Neutrophil (primary cell): ENCODE data around the gene TMCO6.
"Not testable (repeated sequence)": the region's sequence is repeated elsewhere in the genome, so short reads cannot be mapped to it uniquely, and the experiment has no call there.

Experiments
- H3K27ac ChIP-seq: fragments of 200-600 bp; sonication (generic); 2 replicates; pipeline ENCODE4 v1.5.1; 2016; ENCODE audit warnings: mild to moderate bottlenecking, moderate library complexity
- H3K27me3 ChIP-seq: fragments of 200-600 bp; sonication (generic); 2 replicates; pipeline ENCODE4 v1.6.0; 2016; ENCODE audit warnings: mild to moderate bottlenecking
- H3K36me3 ChIP-seq: fragments of 200-600 bp; sonication (generic); 2 replicates; pipeline ENCODE4 v1.5.1; 2017
- H3K4me1 ChIP-seq, 2 experiments: fragments of 200-600 bp in 1 of 2; sonication (generic) in 1 of 2; 1 replicate in 1 of 2; 2 replicates in 1 of 2; pipeline versions ENCODE4 v1.5.1 to v1.6.1; 2013 to 2016; ENCODE audit warnings: low read depth in 1 of 2, low read length in 1 of 2, mild to moderate bottlenecking in 1 of 2, moderate library complexity in 1 of 2; ENCODE audit not compliant: control insufficient read depth in 1 of 2, insufficient read depth in 1 of 2
- H3K4me3 ChIP-seq, 2 experiments: fragments of 200-600 bp in 1 of 2; sonication (generic) in 1 of 2; 1 replicate in 1 of 2; 2 replicates in 1 of 2; pipeline ENCODE4 v1.5.1; 2013 to 2016; ENCODE audit warnings: low read depth in 1 of 2, low read length in 1 of 2, mild to moderate bottlenecking in 1 of 2, moderate library complexity in 1 of 2
- H3K9me3 ChIP-seq: fragments of 200-600 bp; sonication (generic); 2 replicates; pipeline ENCODE4 v1.5.1; 2016
- TF ChIP-seq, protein P1 (sequence below): fragments of 200-600 bp; sonication (generic); IDR thresholded peaks from 2 replicates; pipeline ENCODE4 v1.5.1; 2016; ENCODE audit warnings: antibody characterized with exemption

Gene TMCO6

GRCh38 chr5:140633501-140633900 is 5.8 kb upstream of the TMCO6 start:
- Histone ChIP-seq H3K4me3 (peak overlapping the region; percentile 96 to 99), H3K9me3 (no peaks in the 10 kb centered on the region), H3K36me3 (no peaks in the 10 kb centered on the region), H3K4me1 (peaks cover 87 to 89% of the 10 kb centered on the region in 2 experiments), H3K27me3 (no peaks in the 10 kb centered on the region), H3K27ac (peak overlapping the region; percentile 99)
- TF ChIP-seq, protein P1, sequence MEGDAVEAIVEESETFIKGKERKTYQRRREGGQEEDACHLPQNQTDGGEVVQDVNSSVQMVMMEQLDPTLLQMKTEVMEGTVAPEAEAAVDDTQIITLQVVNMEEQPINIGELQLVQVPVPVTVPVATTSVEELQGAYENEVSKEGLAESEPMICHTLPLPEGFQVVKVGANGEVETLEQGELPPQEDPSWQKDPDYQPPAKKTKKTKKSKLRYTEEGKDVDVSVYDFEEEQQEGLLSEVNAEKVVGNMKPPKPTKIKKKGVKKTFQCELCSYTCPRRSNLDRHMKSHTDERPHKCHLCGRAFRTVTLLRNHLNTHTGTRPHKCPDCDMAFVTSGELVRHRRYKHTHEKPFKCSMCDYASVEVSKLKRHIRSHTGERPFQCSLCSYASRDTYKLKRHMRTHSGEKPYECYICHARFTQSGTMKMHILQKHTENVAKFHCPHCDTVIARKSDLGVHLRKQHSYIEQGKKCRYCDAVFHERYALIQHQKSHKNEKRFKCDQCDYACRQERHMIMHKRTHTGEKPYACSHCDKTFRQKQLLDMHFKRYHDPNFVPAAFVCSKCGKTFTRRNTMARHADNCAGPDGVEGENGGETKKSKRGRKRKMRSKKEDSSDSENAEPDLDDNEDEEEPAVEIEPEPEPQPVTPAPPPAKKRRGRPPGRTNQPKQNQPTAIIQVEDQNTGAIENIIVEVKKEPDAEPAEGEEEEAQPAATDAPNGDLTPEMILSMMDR = no peak

DNA sequence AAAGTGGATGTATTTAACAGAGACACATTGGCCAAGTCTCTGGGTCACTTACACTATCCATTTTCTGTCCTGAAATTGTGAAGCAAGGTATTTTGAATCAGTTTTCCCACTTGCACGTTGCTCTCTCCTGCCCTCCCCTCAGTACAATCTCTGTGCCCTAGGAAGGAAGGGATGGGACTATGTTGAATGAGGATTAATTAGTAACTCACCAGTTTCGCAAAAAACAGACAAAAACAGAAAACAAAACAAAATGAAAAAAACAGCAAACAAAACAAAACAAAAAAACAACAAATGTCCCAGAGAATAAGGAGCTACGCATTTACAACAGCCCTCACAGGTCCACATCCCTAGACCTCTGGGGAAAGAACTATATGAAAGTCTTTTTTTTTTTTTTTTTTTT is 5.1 kb upstream of the TMCO6 start:
- TF ChIP-seq, protein P1 = no peak
- no peaks in the 10 kb centered on the region for H3K27me3 ChIP-seq
- H3K9me3 ChIP-seq = no peaks in the 10 kb centered on the region
- no peaks in the 10 kb centered on the region for H3K36me3 ChIP-seq
- peaks cover 89% of the 10 kb centered on the region in 2 experiments for H3K4me1 ChIP-seq
- H3K27ac ChIP-seq = peak overlapping the region; percentile 99
- peak overlapping the region; percentile 96 to 99 for H3K4me3 ChIP-seq

DNA sequence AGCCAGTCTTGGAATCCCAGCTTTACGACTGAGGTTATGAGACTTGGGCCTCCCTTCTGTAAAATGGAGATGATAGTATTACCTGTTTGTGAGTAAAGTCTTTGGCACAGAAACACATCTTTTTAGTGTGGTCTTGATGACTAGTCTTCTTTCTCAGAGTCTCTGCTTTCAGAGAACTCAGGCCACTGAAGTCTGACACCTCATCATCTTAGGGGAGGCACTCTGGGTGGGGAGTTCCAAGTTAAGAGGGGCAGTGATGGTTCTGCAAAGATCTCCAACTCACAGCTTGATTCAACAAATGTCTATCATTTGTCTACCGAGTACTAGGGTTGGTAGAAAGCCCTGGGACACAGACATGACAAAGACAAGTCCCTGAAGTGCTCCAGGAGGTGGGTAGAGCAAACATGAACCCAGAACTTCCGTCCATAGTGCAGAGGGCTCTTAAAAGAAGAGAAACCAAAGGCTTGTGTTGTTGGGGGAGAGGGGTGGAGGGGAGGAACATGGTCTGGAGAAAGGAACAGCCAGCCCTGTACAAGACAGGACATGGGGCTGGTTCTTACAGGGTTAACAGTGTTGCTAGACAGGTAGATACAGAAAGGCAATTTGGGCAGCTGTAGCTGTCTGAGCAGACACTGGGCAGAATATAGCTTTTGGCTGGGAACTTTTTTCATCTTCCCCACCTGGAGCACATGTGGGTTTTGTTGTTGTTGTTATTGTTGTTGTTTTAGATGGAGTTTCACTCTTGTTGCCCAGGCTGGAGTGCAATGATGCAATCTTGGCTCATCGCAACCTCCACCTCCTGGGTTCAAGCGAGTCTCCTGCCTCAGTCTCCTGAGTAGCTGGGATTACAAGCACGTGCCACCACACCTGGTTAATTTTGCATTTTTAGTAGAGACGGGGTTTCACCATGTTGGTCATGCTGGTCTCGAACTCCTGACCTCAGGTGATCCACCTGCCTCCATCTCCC is 3.7 kb upstream of the TMCO6 start:
- Histone ChIP-seq H3K36me3 (no peaks in the 10 kb centered on the region), H3K27ac (peak overlapping the region; percentile 99), H3K9me3 (no peaks in the 10 kb centered on the region), H3K27me3 (no peaks in the 10 kb centered on the region), H3K4me1 (peaks cover 85 to 87% of the 10 kb centered on the region in 2 experiments), H3K4me3 (no peak overlapping the region)
- TF ChIP-seq, protein P1 = peak; percentile 1

GRCh38 chr5:140637371-140638100 is 1.7 kb upstream of the TMCO6 start:
- H3K9me3 ChIP-seq = no peaks in the 10 kb centered on the region
- H3K4me1 ChIP-seq = peaks cover 68 to 72% of the 10 kb centered on the region in 2 experiments
- H3K4me3 ChIP-seq = no peak overlapping the region
- peaks cover 13% of the 10 kb centered on the region for H3K36me3 ChIP-seq
- TF ChIP-seq, protein P1 = no peak
- peak overlapping the region; percentile 99 for H3K27ac ChIP-seq
- no peaks in the 10 kb centered on the region for H3K27me3 ChIP-seq

- not testable (repeated sequence) for H3K27me3 ChIP-seq, H3K9me3 ChIP-seq
- H3K4me3 ChIP-seq = peak overlapping the region; percentile 72 to 84
- H3K4me1 ChIP-seq = peaks cover 55 to 59% of the 10 kb centered on the region in 2 experiments
- peak overlapping the region; percentile 99 for H3K27ac ChIP-seq
- peaks cover 26% of the 10 kb centered on the region for H3K36me3 ChIP-seq
Measured at GRCh38 chr5:140638898-140639147, 428 bp upstream of the TMCO6 start.

GRCh38 chr5:140641716-140642115 is 2.5 kb downstream of the TMCO6 start:
- no peaks in the 10 kb centered on the region for H3K27me3 ChIP-seq
- H3K27ac ChIP-seq = no peak overlapping the region
- peaks cover 41 to 44% of the 10 kb centered on the region in 2 experiments for H3K4me1 ChIP-seq
- no peaks in the 10 kb centered on the region for H3K9me3 ChIP-seq
- H3K36me3 ChIP-seq = peaks cover 45% of the 10 kb centered on the region
- TF ChIP-seq, protein P1 = no peak
- no peak overlapping the region for H3K4me3 ChIP-seq
